ENCODE data around the gene TCAF2. TPM values are rescaled to one million over a fixed set of nuclear protein-coding genes. Genes with fewer than 3 reads are reported as not detected.
"Not testable (repeated sequence)": the region's sequence is repeated elsewhere in the genome, so short reads cannot be mapped to it uniquely, and the experiment has no call there.

Gene TCAF2
- total RNA-seq, 1 experiment from 2014 or later = 3.0 TPM

DNA sequence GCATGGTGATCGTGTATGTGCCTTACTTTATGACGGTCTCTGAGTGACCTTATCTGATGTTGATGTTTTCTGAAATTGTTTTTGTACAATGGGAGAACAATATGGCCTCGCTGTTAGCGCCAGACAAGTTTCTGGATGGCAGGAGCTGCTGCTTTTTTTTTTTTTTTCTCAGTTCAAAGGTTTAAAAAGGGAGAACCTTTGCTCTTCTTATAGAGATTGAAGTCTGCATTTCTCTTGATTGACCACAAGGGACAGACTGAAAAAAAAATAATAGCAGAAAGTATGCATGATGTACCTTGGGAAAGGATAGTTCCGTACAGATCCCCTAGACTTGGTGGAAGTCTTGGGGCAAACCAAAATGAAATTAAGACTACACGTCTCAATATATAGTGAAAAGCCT is 5.2 kb upstream of the TCAF2 start:
- H3K9me2 ChIP-seq (ENCODE audit: insufficient read depth); POLR2A ChIA-PET (ENCODE audit: unreplicated experiment); intact Hi-C loops (cut with micrococcal nuclease; ENCODE audit: unreplicated experiment); BruUV-seq (replicated peaks); H3K27me3 ChIP-seq (ENCODE audit: insufficient read depth, low read depth); H3K36me3 ChIP-seq (ENCODE audit: low read depth); H3K4me2 ChIP-seq; DNase-seq; CTCF ChIA-PET; H4K20me1 ChIP-seq (ENCODE audit: insufficient read depth); H2AFZ ChIP-seq; H3K9me3 ChIP-seq (ENCODE audit: insufficient read depth, low read depth); H3K4me1 ChIP-seq (replicated peaks; ENCODE audit: insufficient read depth); H3K79me2 ChIP-seq (ENCODE audit: low read depth); H3F3A ChIP-seq (ENCODE audit: insufficient read depth, low read depth); H3K27ac ChIP-seq; H3K4me3 ChIP-seq: not testable (repeated sequence)
- TF ChIP-seq, protein P1, sequence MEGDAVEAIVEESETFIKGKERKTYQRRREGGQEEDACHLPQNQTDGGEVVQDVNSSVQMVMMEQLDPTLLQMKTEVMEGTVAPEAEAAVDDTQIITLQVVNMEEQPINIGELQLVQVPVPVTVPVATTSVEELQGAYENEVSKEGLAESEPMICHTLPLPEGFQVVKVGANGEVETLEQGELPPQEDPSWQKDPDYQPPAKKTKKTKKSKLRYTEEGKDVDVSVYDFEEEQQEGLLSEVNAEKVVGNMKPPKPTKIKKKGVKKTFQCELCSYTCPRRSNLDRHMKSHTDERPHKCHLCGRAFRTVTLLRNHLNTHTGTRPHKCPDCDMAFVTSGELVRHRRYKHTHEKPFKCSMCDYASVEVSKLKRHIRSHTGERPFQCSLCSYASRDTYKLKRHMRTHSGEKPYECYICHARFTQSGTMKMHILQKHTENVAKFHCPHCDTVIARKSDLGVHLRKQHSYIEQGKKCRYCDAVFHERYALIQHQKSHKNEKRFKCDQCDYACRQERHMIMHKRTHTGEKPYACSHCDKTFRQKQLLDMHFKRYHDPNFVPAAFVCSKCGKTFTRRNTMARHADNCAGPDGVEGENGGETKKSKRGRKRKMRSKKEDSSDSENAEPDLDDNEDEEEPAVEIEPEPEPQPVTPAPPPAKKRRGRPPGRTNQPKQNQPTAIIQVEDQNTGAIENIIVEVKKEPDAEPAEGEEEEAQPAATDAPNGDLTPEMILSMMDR (conservative IDR thresholded peaks at IDR 0.05) = peak; percentile 19; the same call in 1 of the 2 replicates

DNA sequence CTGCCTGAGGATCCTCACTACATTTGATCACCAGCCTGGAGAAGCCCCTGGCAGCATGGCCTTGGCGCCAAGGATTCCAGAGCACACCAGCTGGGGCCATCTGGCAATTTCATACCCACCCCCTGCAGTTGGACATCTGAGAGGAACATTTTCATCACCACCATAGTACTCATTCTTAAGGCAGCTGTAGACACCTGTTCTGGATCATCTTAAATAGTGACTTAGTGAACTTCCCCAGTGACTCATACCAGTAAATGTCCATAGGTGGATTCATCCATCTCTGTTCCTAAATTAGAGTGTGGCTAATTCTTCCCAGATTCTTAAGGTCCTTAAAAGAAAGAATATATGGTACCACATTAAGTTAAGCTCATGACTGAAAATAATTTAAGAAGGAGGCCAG is 3.6 kb upstream of the TCAF2 start:
- CTCF ChIA-PET; H3F3A ChIP-seq (ENCODE audit: insufficient read depth, low read depth); intact Hi-C loops (cut with micrococcal nuclease; ENCODE audit: unreplicated experiment); H4K20me1 ChIP-seq (ENCODE audit: insufficient read depth); H3K9me2 ChIP-seq (ENCODE audit: insufficient read depth); H3K27ac ChIP-seq; H3K27me3 ChIP-seq (ENCODE audit: insufficient read depth, low read depth); H3K4me2 ChIP-seq; POLR2A ChIA-PET (ENCODE audit: unreplicated experiment); H2AFZ ChIP-seq; H3K9me3 ChIP-seq (ENCODE audit: insufficient read depth, low read depth); H3K4me3 ChIP-seq; DNase-seq; H3K79me2 ChIP-seq (ENCODE audit: low read depth); BruUV-seq (replicated peaks); H3K4me1 ChIP-seq (replicated peaks; ENCODE audit: insufficient read depth); H3K36me3 ChIP-seq (ENCODE audit: low read depth): not testable (repeated sequence)

DNA sequence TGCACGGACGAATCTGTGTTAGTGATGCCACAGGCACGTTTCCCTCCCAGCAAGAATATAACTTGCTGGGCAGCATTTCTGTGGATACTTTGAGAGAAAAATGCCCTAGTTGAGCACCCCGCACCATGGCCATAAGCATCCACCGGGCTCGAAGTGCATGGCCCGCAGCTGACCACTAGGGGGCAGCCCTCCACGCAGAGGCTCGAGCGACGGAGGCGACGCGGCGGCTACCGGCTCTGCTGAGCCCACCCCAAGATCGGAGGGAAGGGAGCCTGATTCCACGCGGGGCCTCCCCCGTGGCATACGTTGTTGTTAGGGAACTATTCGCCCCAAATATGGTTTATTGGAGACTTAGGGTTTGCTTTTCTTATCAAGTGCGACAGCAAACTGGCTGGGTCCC is 716 bp upstream of the TCAF2 start:
- H3K27ac ChIP-seq; H3K4me1 ChIP-seq (replicated peaks; ENCODE audit: insufficient read depth); intact Hi-C loops (cut with micrococcal nuclease; ENCODE audit: unreplicated experiment); H3K27me3 ChIP-seq (ENCODE audit: insufficient read depth, low read depth); H3K4me2 ChIP-seq; DNase-seq; POLR2A ChIA-PET (ENCODE audit: unreplicated experiment); H3K4me3 ChIP-seq; H3F3A ChIP-seq (ENCODE audit: insufficient read depth, low read depth); H3K79me2 ChIP-seq (ENCODE audit: low read depth); H3K9me3 ChIP-seq (ENCODE audit: insufficient read depth, low read depth); H4K20me1 ChIP-seq (ENCODE audit: insufficient read depth); H3K9me2 ChIP-seq (ENCODE audit: insufficient read depth); BruUV-seq (replicated peaks); H3K36me3 ChIP-seq (ENCODE audit: low read depth); CTCF ChIA-PET; H2AFZ ChIP-seq: not testable (repeated sequence)

DNA sequence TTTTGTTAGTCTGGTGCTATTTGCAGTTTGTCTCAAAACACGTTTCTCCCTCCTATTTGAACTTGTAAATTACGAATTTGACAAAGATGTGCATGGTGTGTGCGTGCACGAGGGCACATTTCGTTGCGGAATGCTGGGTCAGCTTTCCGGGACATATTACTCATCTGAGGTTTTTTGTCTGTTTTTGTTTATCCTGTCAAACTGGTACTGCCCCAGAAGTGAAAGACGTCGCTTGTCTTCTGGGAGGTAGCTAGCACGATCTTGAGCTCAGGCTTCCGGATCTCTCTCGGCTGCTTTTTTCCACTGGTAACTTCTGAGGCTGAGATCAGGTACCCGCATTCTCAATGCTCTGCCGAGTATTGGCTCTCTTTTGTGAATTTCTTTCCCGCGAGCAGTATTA is 401 bp downstream of the TCAF2 start:
- H3K36me3 ChIP-seq (ENCODE audit: low read depth); H3K9me3 ChIP-seq (ENCODE audit: insufficient read depth, low read depth); DNase-seq; H3K27me3 ChIP-seq (ENCODE audit: insufficient read depth, low read depth); H3K4me3 ChIP-seq; H2AFZ ChIP-seq; CTCF ChIA-PET; H3K4me1 ChIP-seq (replicated peaks; ENCODE audit: insufficient read depth); H3K27ac ChIP-seq; POLR2A ChIA-PET (ENCODE audit: unreplicated experiment); H4K20me1 ChIP-seq (ENCODE audit: insufficient read depth); intact Hi-C loops (cut with micrococcal nuclease; ENCODE audit: unreplicated experiment); H3F3A ChIP-seq (ENCODE audit: insufficient read depth, low read depth); H3K4me2 ChIP-seq; H3K9me2 ChIP-seq (ENCODE audit: insufficient read depth); BruUV-seq (replicated peaks); H3K79me2 ChIP-seq (ENCODE audit: low read depth): not testable (repeated sequence)

DNA sequence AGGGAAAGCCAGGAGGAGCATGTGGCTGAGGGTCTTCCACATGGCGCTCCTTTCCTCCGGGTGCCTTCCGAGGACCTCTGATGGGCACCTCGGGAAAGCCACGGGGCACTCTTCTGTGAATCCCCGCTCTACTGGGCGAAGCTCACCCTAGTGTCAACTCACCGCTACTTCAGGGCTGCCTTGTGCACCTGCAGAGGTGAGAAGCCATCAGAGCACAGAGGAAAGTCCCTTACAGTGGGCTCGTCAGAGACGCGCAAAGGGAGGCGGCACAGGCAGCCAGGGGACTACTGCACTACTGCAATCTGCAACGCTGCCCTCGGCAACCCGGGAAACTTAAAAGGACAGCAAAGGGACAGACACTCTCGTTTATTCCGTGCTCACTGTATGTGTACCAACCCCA is 1.4 kb downstream of the TCAF2 start:
- BruUV-seq (replicated peaks); H3K36me3 ChIP-seq (ENCODE audit: low read depth); H3K9me2 ChIP-seq (ENCODE audit: insufficient read depth); H3K9me3 ChIP-seq (ENCODE audit: insufficient read depth, low read depth); H4K20me1 ChIP-seq (ENCODE audit: insufficient read depth); POLR2A ChIA-PET (ENCODE audit: unreplicated experiment); H3K4me3 ChIP-seq; H3K79me2 ChIP-seq (ENCODE audit: low read depth); DNase-seq; H3K27ac ChIP-seq; H2AFZ ChIP-seq; H3K4me1 ChIP-seq (replicated peaks; ENCODE audit: insufficient read depth); CTCF ChIA-PET; H3F3A ChIP-seq (ENCODE audit: insufficient read depth, low read depth); H3K27me3 ChIP-seq (ENCODE audit: insufficient read depth, low read depth); intact Hi-C loops (cut with micrococcal nuclease; ENCODE audit: unreplicated experiment); H3K4me2 ChIP-seq: not testable (repeated sequence)

DNA sequence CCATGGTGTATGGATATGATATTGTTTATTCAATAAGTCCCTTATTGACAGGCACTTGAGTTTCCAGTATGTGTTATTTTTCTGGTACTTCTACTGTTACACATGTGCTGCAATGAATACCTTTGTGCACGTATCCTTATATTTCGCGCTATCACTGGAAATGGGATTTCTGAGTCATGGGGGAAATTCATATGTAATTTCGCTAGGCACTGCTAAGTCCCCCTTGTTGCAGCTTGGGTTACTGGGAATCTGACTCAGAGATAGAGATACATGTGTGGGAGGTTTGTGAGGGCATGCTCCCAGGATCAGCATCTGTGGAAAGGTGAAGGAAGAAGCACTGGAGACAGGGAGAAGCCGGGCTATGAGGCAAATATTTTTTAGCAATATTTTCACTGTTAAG is 9.9 kb downstream of the TCAF2 start:
- BruUV-seq (replicated peaks); H3K79me2 ChIP-seq (ENCODE audit: low read depth); intact Hi-C loops (cut with micrococcal nuclease; ENCODE audit: unreplicated experiment); POLR2A ChIA-PET (ENCODE audit: unreplicated experiment); H3K27ac ChIP-seq; H3K4me2 ChIP-seq; H3K27me3 ChIP-seq (ENCODE audit: insufficient read depth, low read depth); H4K20me1 ChIP-seq (ENCODE audit: insufficient read depth); H3K4me3 ChIP-seq; DNase-seq; H3K9me3 ChIP-seq (ENCODE audit: insufficient read depth, low read depth); CTCF ChIA-PET; H2AFZ ChIP-seq; H3K36me3 ChIP-seq (ENCODE audit: low read depth); H3F3A ChIP-seq (ENCODE audit: insufficient read depth, low read depth); H3K4me1 ChIP-seq (replicated peaks; ENCODE audit: insufficient read depth); H3K9me2 ChIP-seq (ENCODE audit: insufficient read depth): not testable (repeated sequence)

DNA sequence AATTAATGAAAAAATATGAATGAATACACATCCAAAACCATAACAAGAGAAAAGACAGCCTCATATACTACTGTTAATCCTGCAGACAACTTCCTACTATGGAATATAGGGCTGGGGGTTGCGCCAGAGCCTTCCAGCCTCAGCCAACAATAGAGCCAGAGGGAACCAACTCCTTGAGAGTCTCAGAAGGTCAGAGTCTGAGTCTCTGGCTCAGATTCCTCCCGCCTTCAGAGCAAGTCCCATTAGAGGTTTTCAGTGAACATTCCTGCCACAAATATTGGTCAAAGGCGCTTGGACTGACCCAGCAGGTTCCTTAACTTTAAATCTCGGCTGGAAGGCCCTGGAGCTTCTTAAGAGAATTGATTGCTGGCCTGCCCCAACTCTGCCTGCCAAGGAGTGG is 11.7 kb downstream of the TCAF2 start:
- not testable (repeated sequence) for DNase-seq; H4K20me1 ChIP-seq (ENCODE audit: insufficient read depth)
- BruUV-seq (replicated peaks) = TSS peak; percentile 89

More for the DNA sequence above, 11.7 kb downstream of the TCAF2 start:
- POLR2A ChIA-PET (ENCODE audit: unreplicated experiment); H2AFZ ChIP-seq; H3K9me2 ChIP-seq (ENCODE audit: insufficient read depth); H3K79me2 ChIP-seq (ENCODE audit: low read depth); intact Hi-C loops (cut with micrococcal nuclease; ENCODE audit: unreplicated experiment); H3K4me1 ChIP-seq (replicated peaks; ENCODE audit: insufficient read depth); H3K4me2 ChIP-seq; CTCF ChIA-PET; H3K4me3 ChIP-seq; H3K9me3 ChIP-seq (ENCODE audit: insufficient read depth, low read depth); H3K36me3 ChIP-seq (ENCODE audit: low read depth); H3K27me3 ChIP-seq (ENCODE audit: insufficient read depth, low read depth); H3F3A ChIP-seq (ENCODE audit: insufficient read depth, low read depth): not testable (repeated sequence)
- H3K27ac ChIP-seq = peak overlapping the region; percentile 67
